Measurements from ENCODE around the gene RNF115. TPM values are rescaled to one million over a fixed set of nuclear protein-coding genes. Genes with fewer than 3 reads are reported as not detected.

The RNF115 gene
- total and polyA plus RNA-seq, 9 donors, result 7.8 to 27.9 (median 12.2) TPM

- WGBS, 3 donors, result 82 to 88% (median 85%) methylated on average over 1 of the region's 1 CpG
- H3K4me1 ChIP-seq (ENCODE audit: insufficient read depth), result peaks cover 4% of the 10 kb centered on the region
- H3K4me3 ChIP-seq, result no peak overlapping the region
- intact Hi-C loops (cut with DNase I), result no loop called here
- H3K27me3 ChIP-seq, result no peaks in the 10 kb centered on the region
- no peak for DNase-seq
- TF ChIP-seq CTCF (IDR thresholded peaks at IDR 0.05), result no peak
- no peaks in the 10 kb centered on the region for H3K36me3 ChIP-seq
- no peaks in the 10 kb centered on the region for H3K9me3 ChIP-seq
- H3K27ac ChIP-seq, result no peak overlapping the region
Observed at GRCh38 chr1:145805057-145805456, 18.8 kb downstream of the RNF115 start.

- no peaks in the 10 kb centered on the region for H3K27me3 ChIP-seq
- no peak overlapping the region for H3K27ac ChIP-seq
- no peaks in the 10 kb centered on the region for H3K36me3 ChIP-seq
- intact Hi-C loops (cut with DNase I), result no loop called here
- no peaks in the 10 kb centered on the region for H3K9me3 ChIP-seq
- 75 to 78% (median 77%) methylated on average over 3 of the region's 3 CpGs for WGBS, 3 donors
- no peak for DNase-seq
- TF ChIP-seq POLR2A (IDR thresholded peaks at IDR 0.05) (no peak), CTCF (IDR thresholded peaks at IDR 0.05) (no peak), EP300 (IDR thresholded peaks at IDR 0.05) (no peak)
- H3K4me1 ChIP-seq (ENCODE audit: insufficient read depth), result peaks cover 4% of the 10 kb centered on the region
- H3K4me3 ChIP-seq, result no peak overlapping the region
Observed at GRCh38 chr1:145804235-145805045, 19.5 kb downstream of the RNF115 start.

GRCh38 chr1:145799806-145800205, 24.1 kb downstream of the RNF115 start:
- H3K4me3 ChIP-seq, result no peak overlapping the region
- intact Hi-C loops (cut with DNase I), result no loop called here
- H3K4me1 ChIP-seq (ENCODE audit: insufficient read depth), result peaks cover 4% of the 10 kb centered on the region
- H3K27ac ChIP-seq, result no peak overlapping the region
- no peak for DNase-seq
- no peak for TF ChIP-seq CTCF (IDR thresholded peaks at IDR 0.05)
- no peak for TF ChIP-seq EP300 (IDR thresholded peaks at IDR 0.05)
- no peak for TF ChIP-seq POLR2A (IDR thresholded peaks at IDR 0.05)
- 66 to 79% (median 79%) methylated on average over 2 of the region's 2 CpGs for WGBS, 3 donors
- no peaks in the 10 kb centered on the region for H3K27me3 ChIP-seq
- H3K9me3 ChIP-seq, result no peaks in the 10 kb centered on the region
- H3K36me3 ChIP-seq, result no peaks in the 10 kb centered on the region

GRCh38 chr1:145796753-145797152, 27.1 kb downstream of the RNF115 start:
- Histone ChIP-seq H3K36me3 (no peaks in the 10 kb centered on the region), H3K27me3 (no peaks in the 10 kb centered on the region), H3K27ac (no peak overlapping the region), H3K4me1 (ENCODE audit: insufficient read depth) (peaks cover 1% of the 10 kb centered on the region), H3K4me3 (no peak overlapping the region), H3K9me3 (no peaks in the 10 kb centered on the region)
- TF ChIP-seq POLR2A (IDR thresholded peaks at IDR 0.05) (no peak), CTCF (IDR thresholded peaks at IDR 0.05) (no peak), EP300 (IDR thresholded peaks at IDR 0.05) (no peak)
- WGBS, 3 donors, result 0 to 100% (median 35%) methylated on average over 1 of the region's 1 CpG
- DNase-seq, result no peak
- intact Hi-C loops (cut with DNase I), result no loop called here

All from ovary (tissue), 9 donors.